NCI-H128 (cell line): Measurements from ENCODE around the gene EGLN3.
"Not testable (repeated sequence)": the region's sequence is repeated elsewhere in the genome, so short reads cannot be mapped to it uniquely, and the experiment has no call there.

Source experiments
- DNase-seq: peaks from one replicate; lab custom pipeline; 2025; ENCODE audit not compliant: unreplicated experiment; lab: John Stamatoyannopoulos, UW

Gene EGLN3

GRCh38 chr14:33962466-33962865 is 11.6 kb upstream of the EGLN3 start:
- DNase-seq = not testable (repeated sequence)

- no peak for DNase-seq
Observed at GRCh38 chr14:33962016-33962415, 11.1 kb upstream of the EGLN3 start.

- DNase-seq = no peak
Observed at GRCh38 chr14:33959692-33960151, 8.8 kb upstream of the EGLN3 start.

GRCh38 chr14:33958605-33959226 is 7.8 kb upstream of the EGLN3 start:
- no peak for DNase-seq

GRCh38 chr14:33957993-33958392 is 7.1 kb upstream of the EGLN3 start:
- no peak for DNase-seq

- no peak for DNase-seq
Observed at GRCh38 chr14:33957299-33957698, 6.4 kb upstream of the EGLN3 start.

GRCh38 chr14:33956640-33957039 is 5.8 kb upstream of the EGLN3 start:
- DNase-seq = no peak

- DNase-seq = no peak
Observed at GRCh38 chr14:33954016-33954598, 3.2 kb upstream of the EGLN3 start.

- DNase-seq = no peak
Observed at GRCh38 chr14:33952541-33952940, 1.7 kb upstream of the EGLN3 start.

GRCh38 chr14:33951183-33951840 is 438 bp upstream of the EGLN3 start:
- no peak for DNase-seq

- DNase-seq = no peak
Observed at GRCh38 chr14:33949411-33949893, 1.4 kb downstream of the EGLN3 start.

GRCh38 chr14:33948869-33949408 is 1.9 kb downstream of the EGLN3 start:
- DNase-seq = no peak

GRCh38 chr14:33948145-33948868 is 2.6 kb downstream of the EGLN3 start:
- no peak for DNase-seq

GRCh38 chr14:33946679-33947476 is 4.0 kb downstream of the EGLN3 start:
- no peak for DNase-seq

- no peak for DNase-seq
Observed at GRCh38 chr14:33945210-33946088, 5.4 kb downstream of the EGLN3 start.

- peak; percentile 87 for DNase-seq
Observed at GRCh38 chr14:33943096-33943883, 7.6 kb downstream of the EGLN3 start.

- no peak for DNase-seq
Observed at GRCh38 chr14:33941718-33942117, 9.2 kb downstream of the EGLN3 start.

GRCh38 chr14:33940561-33941011 is 10.3 kb downstream of the EGLN3 start:
- DNase-seq = no peak
